Fibroblast of gingiva (primary cell): ENCODE results near the gene FAAP20.
"Not testable (repeated sequence)": the region's sequence is repeated elsewhere in the genome, so short reads cannot be mapped to it uniquely, and the experiment has no call there.

Experiments used
- DNase-seq: peaks from one replicate; pipeline ENCODE4 v3.0.0-alpha.2; 2011; ENCODE audit warnings: low read depth

Gene FAAP20

DNA sequence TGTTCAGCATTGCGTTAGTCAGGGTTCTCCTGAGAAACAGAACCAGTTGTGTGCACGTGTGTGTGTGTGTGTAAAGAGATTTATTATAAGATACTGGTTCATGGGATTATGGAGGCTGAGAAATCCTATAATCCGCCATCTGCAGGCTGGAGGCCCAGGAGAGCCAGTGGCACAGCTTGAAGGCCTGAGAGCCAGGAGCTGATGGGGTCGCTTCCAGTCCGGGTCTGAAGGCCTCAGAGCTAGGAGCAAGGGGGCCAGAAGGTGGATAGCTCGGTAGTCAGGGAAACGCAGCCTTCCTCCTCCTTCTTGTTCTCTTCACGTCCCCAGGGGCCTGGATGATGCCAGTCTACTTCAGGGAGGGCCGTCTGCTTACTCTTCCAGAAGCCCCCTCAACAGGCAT is 37.7 kb downstream of the FAAP20 start:
- DNase-seq: no peak

DNA sequence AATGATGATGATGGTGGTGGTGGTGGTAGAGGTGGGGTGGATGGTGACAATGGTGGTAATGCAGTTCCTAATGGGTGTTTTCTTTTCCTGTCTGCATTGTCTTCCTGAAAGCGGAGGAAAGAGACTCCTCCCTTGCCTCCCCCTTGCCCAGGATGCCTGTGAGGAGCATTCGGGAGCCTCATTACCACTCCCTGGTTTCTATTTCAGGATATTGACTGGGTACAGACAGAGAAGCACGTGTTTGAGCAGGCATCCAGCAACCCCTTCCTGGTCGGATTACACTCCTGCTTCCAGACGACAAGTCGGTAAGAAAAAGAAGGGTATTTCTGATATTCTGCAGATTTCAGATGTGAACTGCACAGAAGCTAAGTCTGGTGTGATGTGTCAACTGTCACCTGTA is 38.8 kb downstream of the FAAP20 start:
- no peak for DNase-seq

DNA sequence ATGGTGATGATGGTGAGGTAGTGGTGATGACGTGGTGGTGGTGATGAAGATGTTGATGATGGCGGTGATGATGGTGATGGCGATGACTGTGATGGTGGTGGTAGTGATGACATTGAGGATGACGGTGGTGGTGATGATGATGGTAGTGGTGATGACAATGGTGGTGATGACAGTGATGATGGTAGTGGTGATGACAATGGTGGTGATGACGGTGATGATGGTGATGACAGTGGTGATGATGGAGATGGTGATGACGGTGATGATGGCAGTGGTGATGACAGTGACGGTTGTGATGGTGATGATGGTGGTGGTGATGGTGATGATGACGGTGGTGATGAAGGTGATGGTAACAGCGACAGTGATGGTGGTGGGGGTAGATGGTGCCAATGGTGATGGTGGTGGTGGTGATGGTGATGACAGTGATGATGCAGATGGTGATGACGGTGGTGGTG is 39.4 kb downstream of the FAAP20 start:
- DNase-seq: no peak

DNA sequence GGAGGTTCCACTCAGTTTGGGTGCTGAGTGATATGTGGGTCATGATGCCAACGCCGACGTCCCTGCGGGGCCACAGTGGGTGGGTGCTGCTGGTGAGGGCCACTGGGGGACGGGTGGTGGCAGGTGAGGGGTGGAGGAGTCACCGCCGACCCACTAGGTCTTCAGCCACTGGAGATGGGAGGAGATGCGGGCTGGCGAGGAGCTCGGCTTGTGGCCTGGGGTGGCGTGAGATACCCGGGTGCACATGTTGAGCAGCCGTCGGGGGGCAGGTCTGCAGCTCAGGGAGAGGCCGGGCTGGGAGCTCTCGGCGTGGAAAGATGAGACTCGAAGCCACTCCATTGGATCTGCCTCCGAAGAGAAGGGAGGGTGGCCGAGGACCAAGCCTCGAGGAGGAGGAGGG is 40.5 kb downstream of the FAAP20 start:
- no peak for DNase-seq

DNA sequence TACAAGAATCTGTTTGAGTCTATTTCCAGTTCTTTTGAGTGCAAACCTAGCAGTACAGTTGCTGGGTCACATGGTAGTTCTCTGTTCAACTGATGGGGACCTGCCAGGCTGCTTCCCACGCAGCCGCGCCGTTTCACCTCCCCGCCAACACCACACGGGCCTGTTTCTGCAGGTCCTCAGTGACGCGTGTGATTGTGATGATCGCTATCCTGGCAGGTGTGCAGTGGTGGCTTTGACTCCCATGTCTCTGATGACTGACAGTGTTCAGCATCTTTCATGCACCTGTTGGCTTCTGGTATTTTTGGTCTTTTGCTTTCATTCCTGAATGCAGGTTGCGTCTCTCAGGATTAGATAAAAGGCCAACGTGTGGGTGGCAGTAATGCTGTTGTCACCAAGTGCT is 41.6 kb downstream of the FAAP20 start:
- DNase-seq: no peak

DNA sequence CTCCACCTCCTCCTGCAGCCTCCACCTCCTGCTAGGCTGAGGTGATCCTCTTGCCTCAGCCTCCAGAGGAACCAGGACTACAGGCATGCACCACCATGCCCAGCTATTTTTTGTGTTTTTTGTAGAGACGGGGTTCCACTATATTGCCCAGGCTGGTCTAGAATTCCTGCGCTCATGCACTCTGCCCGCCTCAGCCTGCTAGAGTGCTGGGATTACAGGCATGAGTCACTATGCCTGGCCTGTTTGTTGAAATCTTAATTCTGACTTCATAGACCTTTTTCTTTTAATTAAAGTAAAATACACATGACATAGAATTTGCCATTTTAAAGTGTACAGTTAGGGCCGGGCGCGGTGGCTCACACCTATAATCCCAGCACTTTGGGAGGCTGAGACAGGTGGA is 42.7 kb downstream of the FAAP20 start:
- DNase-seq: no peak

DNA sequence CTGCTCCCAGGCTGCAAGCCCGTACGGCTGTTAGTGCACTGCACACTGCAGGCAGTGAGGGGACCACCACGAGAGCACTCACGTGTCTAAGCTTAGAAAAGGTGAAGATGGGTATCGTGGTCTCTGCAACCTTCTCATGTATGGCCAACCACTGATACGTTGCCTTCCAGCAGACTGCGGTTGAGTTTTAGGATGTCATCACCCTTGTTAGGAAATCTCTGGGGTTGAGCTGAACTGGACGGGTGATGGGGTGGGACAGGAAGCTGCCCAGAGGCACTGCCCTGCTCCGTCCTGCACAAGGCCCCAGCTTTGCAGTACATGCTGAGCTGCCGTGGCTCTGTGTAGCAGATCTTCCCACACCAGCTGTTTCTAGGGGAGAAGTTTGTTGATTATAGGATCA is 43.3 kb downstream of the FAAP20 start:
- no peak for DNase-seq

DNA sequence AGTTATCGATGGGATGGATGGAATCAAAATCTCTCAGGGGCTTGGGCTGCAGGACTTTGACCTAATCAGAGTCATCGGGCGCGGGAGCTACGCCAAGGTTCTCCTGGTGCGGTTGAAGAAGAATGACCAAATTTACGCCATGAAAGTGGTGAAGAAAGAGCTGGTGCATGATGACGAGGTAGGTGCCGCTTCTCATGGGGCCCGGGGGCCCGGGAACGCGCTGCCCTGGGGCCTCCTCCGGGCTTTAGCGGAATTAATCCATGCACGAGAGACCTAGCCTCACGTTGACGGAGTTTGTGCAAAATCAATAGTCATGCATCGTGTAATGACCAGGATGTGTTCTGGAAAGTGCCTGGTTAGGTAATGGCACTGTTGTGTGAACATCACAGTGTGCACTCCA is 43.8 kb downstream of the FAAP20 start:
- DNase-seq: no peak

DNA sequence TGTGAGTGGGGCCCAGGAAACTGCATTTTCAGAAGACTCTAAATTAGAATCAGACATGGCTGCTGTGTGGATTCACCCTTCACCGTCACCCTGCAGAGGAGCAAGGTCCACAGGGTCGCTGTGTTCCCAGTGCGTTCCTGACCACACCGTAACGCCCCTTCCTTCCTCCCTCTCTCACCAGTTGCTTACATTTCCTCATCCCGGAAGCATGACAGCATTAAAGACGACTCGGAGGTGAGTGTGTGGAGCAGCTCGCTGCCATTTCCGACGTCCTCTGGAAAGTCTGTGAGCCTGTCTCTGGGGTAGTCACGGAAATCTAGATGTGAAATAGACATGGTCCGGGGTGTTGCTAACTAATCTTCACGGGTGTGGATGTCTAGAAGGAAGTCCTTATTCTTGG is 45.9 kb downstream of the FAAP20 start:
- DNase-seq: no peak

DNA sequence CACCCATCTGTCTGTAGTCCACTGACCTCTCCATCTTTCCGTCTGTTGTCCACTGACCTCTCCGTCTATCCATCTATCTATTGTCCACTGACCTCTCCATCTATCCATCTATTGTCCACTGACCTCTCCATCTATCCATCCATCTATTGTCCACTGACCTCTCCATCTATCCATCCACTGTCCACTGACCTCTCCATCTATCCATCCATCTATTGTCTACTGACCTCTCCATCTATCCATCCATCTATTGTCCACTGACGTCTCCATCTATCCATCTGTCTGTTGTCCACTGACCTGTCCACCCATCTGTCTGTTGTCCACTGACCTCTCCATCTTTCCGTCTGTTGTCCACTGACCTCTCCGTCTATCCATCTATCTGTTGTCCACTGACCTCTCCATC is 46.7 kb downstream of the FAAP20 start:
- DNase-seq: not testable (repeated sequence)

DNA sequence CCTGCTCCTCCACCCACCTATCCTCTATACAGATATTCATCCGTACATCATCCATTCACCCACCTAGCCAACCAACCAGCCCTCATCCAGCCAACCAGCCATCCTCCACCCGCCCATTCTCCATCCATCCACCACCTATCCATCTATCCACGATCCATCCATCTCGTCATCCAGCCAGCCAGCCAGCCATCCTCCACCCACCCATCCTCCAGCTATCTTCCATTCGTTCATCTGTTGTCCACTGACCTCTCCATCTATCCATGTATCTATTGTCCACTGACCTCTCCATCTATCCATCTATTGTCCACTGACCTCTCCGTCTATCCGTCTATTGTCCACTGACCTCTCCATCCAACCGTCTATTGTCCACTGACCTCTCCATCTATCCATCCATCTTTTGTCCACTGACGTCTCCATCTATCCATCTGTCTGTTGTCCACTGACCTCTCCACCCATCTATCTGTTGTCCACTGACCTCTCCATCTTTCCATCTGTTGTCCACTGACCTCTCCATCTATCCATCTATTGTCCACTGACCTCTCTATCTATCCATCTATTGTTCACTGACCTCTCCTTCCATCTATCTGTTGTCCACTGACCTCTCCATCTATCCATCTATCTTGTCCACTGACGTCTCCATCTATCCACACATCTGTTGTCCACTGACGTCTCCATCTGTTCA is 47.6 kb downstream of the FAAP20 start:
- DNase-seq: no peak

DNA sequence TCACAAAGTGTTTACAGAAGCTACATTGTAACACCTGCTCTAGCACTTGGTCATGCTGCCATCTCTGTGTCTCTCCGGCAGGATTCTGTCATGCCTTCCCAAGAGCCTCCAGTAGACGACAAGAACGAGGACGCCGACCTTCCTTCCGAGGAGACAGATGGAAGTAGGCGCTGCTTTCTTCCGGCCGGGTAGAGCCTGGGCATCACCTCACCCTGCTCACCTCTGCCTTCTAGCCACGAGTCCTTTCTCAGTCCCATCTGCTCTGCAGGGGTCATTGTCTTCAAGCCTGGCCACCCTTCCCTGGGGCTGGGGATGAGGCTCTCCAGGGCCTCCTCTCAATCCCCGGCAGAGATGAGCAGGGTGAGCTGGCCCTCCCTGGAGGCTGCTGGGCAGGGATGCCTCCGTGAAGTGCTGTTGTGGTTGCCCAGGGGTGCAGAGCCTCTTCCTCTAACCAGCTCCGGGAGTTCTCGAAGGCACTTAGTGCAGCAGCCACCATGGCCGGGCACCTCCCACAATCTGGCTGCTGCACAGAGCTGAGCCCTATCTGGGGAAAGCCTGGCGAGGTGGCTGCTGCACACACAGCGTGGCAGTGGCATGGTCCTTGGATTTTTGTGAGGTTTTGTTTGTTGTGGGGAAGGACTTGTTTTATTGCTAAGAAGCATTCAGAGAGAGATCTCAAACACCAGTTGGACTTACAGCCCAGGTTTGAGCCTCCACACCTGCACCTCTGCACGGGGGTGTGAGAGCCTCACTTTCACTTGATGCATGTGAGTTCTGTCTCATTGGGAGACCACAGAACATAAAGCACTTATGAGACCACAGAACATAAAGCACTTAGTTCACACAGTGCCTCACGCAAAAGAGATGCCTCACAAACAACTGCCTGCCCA is 48.4 kb downstream of the FAAP20 start:
- no peak for DNase-seq

DNA sequence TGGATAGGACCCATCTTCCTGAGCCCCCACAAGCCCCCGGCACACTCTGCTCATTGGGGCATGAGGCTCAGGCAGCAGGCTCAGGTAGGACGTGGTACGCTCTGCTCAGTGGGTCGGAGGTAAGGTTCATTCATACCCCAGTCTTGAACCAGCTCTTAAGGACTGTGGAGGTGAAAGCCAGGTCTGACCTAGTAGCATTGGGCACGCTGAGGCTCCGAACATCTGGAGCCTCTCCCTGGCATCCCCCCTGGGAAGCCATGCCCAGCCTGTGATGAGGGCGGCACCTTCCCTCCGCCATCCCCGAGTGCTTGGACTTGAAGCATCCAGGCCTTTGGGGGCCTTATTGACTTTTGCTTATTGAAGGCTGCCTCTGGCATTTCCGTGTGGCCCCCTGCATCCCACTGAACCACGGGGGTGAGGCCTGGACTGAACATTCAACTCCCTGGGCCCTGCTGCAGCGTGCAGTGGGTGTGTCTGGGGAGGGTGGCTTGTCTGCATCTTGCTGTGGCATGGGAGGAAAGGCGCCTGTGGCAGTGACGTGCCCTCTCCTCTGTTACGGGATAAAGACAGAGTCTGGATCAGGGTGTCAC is 50.0 kb downstream of the FAAP20 start:
- DNase-seq: no peak

DNA sequence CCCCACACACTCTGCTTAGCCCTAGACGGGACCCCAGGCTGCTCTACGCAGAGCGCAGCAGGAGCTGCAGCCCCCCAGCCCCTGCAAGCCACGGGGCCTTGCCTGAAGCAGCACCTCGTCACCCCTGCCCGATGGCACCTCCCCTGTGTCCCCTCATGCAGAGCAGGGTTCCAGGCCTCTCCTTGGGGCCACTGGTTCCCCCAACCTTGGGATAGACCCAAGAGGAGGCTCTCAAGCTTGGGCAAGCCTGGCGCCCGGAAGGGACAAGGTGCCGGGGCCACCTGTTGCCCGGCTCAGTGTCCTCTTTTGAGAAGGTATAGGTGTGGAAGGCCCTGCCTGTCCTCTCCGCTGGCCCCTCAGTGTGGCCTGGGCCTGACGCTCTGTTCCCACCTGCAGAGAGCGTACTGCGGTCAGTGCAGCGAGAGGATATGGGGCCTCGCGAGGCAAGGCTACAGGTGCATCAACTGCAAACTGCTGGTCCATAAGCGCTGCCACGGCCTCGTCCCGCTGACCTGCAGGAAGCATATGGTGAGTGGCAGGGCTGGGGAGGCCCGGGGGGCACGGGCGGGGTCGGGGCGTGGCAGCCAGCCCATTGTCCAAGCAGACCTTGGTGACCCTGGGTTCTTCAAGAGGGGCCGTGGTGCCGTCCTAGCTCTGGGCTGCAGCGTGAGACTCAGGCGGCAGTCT is 50.6 kb downstream of the FAAP20 start:
- DNase-seq: no peak

DNA sequence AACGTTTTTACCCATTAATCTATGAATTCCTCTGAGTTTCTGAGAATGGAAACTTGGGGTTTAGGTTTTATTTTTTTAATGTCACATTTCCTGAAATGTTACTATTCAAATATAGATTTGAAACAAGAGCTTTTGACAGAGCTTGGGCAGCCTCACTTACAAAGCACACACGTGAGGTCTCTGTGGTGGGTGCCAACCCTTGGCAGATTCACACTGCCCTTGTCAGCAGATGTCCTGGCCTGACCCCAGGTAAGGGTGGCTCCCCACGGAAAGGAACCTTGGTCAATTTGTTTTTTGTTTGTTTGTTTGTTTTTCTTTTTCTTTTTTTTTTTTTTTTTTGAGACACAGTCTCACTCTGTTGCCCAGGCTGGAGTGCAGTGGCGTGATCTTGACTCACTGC is 53.5 kb downstream of the FAAP20 start:
- DNase-seq: no peak
